SU-DHL-6 (cell line): ENCODE results near the gene IMPDH1.
A peak's percentile ranks its signal among the peaks of the same experiment; 100 is the strongest.

Experiments used
- H2AFZ ChIP-seq: fragments of 200-600 bp; sonication (generic); 2 replicates; pipeline ENCODE4 v1.6.1; 2014; ENCODE audit warnings: low read depth, mild to moderate bottlenecking, moderate library complexity, mixed read lengths, antibody characterized with exemption, low read length; ENCODE audit not compliant: severe bottlenecking
- H3F3A ChIP-seq: fragments of 200-600 bp; shearing (Covaris generic); 2 replicates; pipeline ENCODE4 v1.6.0; 2016; ENCODE audit warnings: antibody characterized with exemption, mild to moderate bottlenecking; ENCODE audit not compliant: insufficient read depth
- H3K27ac ChIP-seq: fragments of 200-600 bp; sonication (generic); 2 replicates; pipeline ENCODE4 v1.5.1; 2016; ENCODE audit warnings: low read depth, mild to moderate bottlenecking, low read length, moderate library complexity, mixed read lengths
- H3K27me3 ChIP-seq: fragments of 200-600 bp; sonication (generic), shearing (Covaris generic); 2 replicates; pipeline ENCODE4 v1.6.0; 2014; ENCODE audit warnings: mild to moderate bottlenecking, low read length
- H3K36me3 ChIP-seq: fragments of 200-600 bp; sonication (generic); 2 replicates; pipeline ENCODE4 v1.6.1; 2014; ENCODE audit warnings: mild to moderate bottlenecking, low read length, mixed read lengths
- H3K4me2 ChIP-seq: fragments of 300-600, 200-600 bp; shearing (Covaris generic), sonication (generic); 2 replicates; pipeline ENCODE4 v1.6.0; 2014; ENCODE audit warnings: low read length, low read depth, mild to moderate bottlenecking; ENCODE audit not compliant: poor library complexity, severe bottlenecking
- H3K4me3 ChIP-seq: fragments of 200-600 bp; sonication (generic); 2 replicates; pipeline ENCODE4 v1.5.1; 2014; ENCODE audit warnings: antibody characterized with exemption, low read length, mild to moderate bottlenecking, mixed read lengths; ENCODE audit not compliant: insufficient read depth, poor library complexity, severe bottlenecking
- H3K79me2 ChIP-seq: fragments of 200-600 bp; sonication (generic); 2 replicates; pipeline ENCODE4 v1.6.1; 2014; ENCODE audit warnings: mild to moderate bottlenecking, low read length, moderate library complexity; ENCODE audit not compliant: insufficient read depth
- H3K9ac ChIP-seq: fragments of 200-600 bp; sonication (generic); 2 replicates; pipeline ENCODE4 v1.7.0; 2014; ENCODE audit warnings: mild to moderate bottlenecking, low read length
- H3K9me2 ChIP-seq: fragments of 200-600 bp; sonication (generic); replicated peaks from 2 replicates; pipeline ENCODE4 v1.6.1; 2014; ENCODE audit warnings: low read length; ENCODE audit not compliant: insufficient read depth
- H3K9me3 ChIP-seq: fragments of 200-600 bp; sonication (generic); 2 replicates; pipeline ENCODE4 v1.6.1; 2014; ENCODE audit warnings: low read length, mixed read lengths; ENCODE audit not compliant: insufficient read depth
- H4K20me1 ChIP-seq: fragments of 200-600 bp; sonication (generic); 2 replicates; pipeline ENCODE4 v1.6.1; 2014; ENCODE audit warnings: low read depth, mild to moderate bottlenecking, antibody characterized with exemption, low read length, moderate library complexity, mixed read lengths
- CTCF ChIP-seq: fragments of 200-600 bp; sonication (generic); IDR thresholded peaks from one replicate; pipeline ENCODE4 v1.5.1; 2017; ENCODE audit warnings: antibody characterized with exemption, mild to moderate bottlenecking, low read length, moderate library complexity; ENCODE audit not compliant: insufficient read depth, poor library complexity, severe bottlenecking
- EZH2phosphoT487 ChIP-seq: fragments of 200-600 bp; sonication (generic), shearing (Covaris generic); conservative IDR thresholded peaks from 2 replicates; pipeline ENCODE4 v1.6.1; 2018; ENCODE audit warnings: mild to moderate bottlenecking, antibody characterized with exemption, low read length, moderate library complexity, mixed read lengths

IMPDH1 gene

GRCh38 chr7:128347647-128348097 lies 62.1 kb downstream of the IMPDH1 start:
- H3K79me2 ChIP-seq: peaks cover 10% of the 10 kb centered on the region
- no peaks in the 10 kb centered on the region for H3K9me3 ChIP-seq
- H3K36me3 ChIP-seq: no peaks in the 10 kb centered on the region
- no peak overlapping the region for H3K4me3 ChIP-seq
- no peak overlapping the region for H2AFZ ChIP-seq
- H3F3A ChIP-seq: peaks cover 3% of the 10 kb centered on the region; the same call in 1 of the 2 replicates
- no peak overlapping the region for H3K4me2 ChIP-seq
- H3K9me2 ChIP-seq: no peaks in the 10 kb centered on the region
- H4K20me1 ChIP-seq: no peaks in the 10 kb centered on the region
- no peak overlapping the region for H3K9ac ChIP-seq
- no peaks in the 10 kb centered on the region for H3K27me3 ChIP-seq
- H3K27ac ChIP-seq: no peak overlapping the region
- TF ChIP-seq CTCF: peak; percentile 42
- TF ChIP-seq EZH2phosphoT487: no peak

- no peaks in the 10 kb centered on the region for H3K9me3 ChIP-seq
- no peak overlapping the region for H3K27ac ChIP-seq
- no peaks in the 10 kb centered on the region for H3K9me2 ChIP-seq
- peak overlapping the region; percentile 84 for H3K4me2 ChIP-seq
- TF ChIP-seq EZH2phosphoT487: no peak
- no peak for TF ChIP-seq CTCF
- no peaks in the 10 kb centered on the region for H4K20me1 ChIP-seq
- H3K9ac ChIP-seq: no peak overlapping the region
- H3K27me3 ChIP-seq: no peaks in the 10 kb centered on the region
- H3K36me3 ChIP-seq: no peaks in the 10 kb centered on the region
- peaks cover 39% of the 10 kb centered on the region for H3K79me2 ChIP-seq
- H3K4me3 ChIP-seq: no peak overlapping the region
- peaks cover 3% of the 10 kb centered on the region; the same call in 1 of the 2 replicates for H3F3A ChIP-seq
- H2AFZ ChIP-seq: peak overlapping the region; percentile 97
These were observed 65.4 kb downstream of the IMPDH1 start for GRCh38 chr7:128344431-128344774.

- H4K20me1 ChIP-seq: no peaks in the 10 kb centered on the region
- H2AFZ ChIP-seq: peak within 1 kb of the TSS; percentile 97
- H3K27ac ChIP-seq: peak within 1 kb of the TSS; percentile 74
- peak within 1 kb of the TSS; percentile 79 for H3K9ac ChIP-seq
- no peaks in the 10 kb centered on the region for H3K9me2 ChIP-seq
- no peak for TF ChIP-seq CTCF
- no peak for TF ChIP-seq EZH2phosphoT487
- H3K36me3 ChIP-seq: no peaks in the 10 kb centered on the region
- no peaks in the 10 kb centered on the region for H3K9me3 ChIP-seq
- peaks cover 39% of the 10 kb centered on the region for H3K79me2 ChIP-seq
- H3K4me3 ChIP-seq: peak within 1 kb of the TSS; percentile 87
- H3K4me2 ChIP-seq: peak within 1 kb of the TSS; percentile 84
- peaks cover 3% of the 10 kb centered on the region; the same call in 1 of the 2 replicates for H3F3A ChIP-seq
- no peaks in the 10 kb centered on the region for H3K27me3 ChIP-seq
These were observed 66.0 kb downstream of the IMPDH1 start, which contains the start of gene RBM28 for GRCh38 chr7:128343554-128344430. TSS of gene RBM28 (minus strand) at chr7:128343908. CDS start at chr7:128343793, 115 bp downstream.
